Natural killer cell (primary cell): ENCODE measurements around the gene DUSP7. TPM values are rescaled to one million over a fixed set of nuclear protein-coding genes. Genes with fewer than 3 reads are reported as not detected.
"Not testable (repeated sequence)": the region's sequence is repeated elsewhere in the genome, so short reads cannot be mapped to it uniquely, and the experiment has no call there.

Source experiments
- ATAC-seq, 3 donors: fragments of 150-1000 bp in 2 of 3; fragments of 200-7000 bp in 1 of 3; cut with Tn5 transposase; 1 replicate in 1 of 3; 2 replicates in 2 of 3; pipeline ENCODE4 v1.10.0; 2021; ENCODE audit warnings: mild to moderate bottlenecking in 2 of 3, moderate library complexity in 2 of 3
- DNase-seq, 2 donors: peaks; one replicate each; pipeline versions ENCODE4 v3.0.0 to v3.0.0-alpha.2; 2013 to 2021; ENCODE audit warnings: mixed read lengths in 1 of 2
- H3K27ac ChIP-seq: one replicate; pipeline ENCODE4 v1.5.1; 2013; ENCODE audit warnings: mild to moderate bottlenecking, low read length
- H3K27me3 ChIP-seq: one replicate; pipeline ENCODE4 v1.6.1; 2013; ENCODE audit warnings: low read length; ENCODE audit not compliant: control insufficient read depth, insufficient read depth
- H3K36me3 ChIP-seq: one replicate; pipeline ENCODE4 v1.6.1; 2013; ENCODE audit warnings: low read length; ENCODE audit not compliant: control insufficient read depth, insufficient read depth
- H3K4me1 ChIP-seq: one replicate; pipeline ENCODE4 v1.6.1; 2013; ENCODE audit warnings: low read length; ENCODE audit not compliant: control insufficient read depth, insufficient read depth
- H3K4me3 ChIP-seq: one replicate; pipeline ENCODE4 v1.5.1; 2013; ENCODE audit warnings: low read length
- H3K9me3 ChIP-seq: one replicate; pipeline ENCODE4 v1.6.1; 2013; ENCODE audit warnings: low read length; ENCODE audit not compliant: control insufficient read depth, insufficient read depth
- H3K27ac Mint-ChIP-seq, 2 donors: one replicate each; pipeline ENCODE4 v1.8.0; 2022; ENCODE audit warnings: mild to moderate bottlenecking in 2 of 2, mixed read lengths in 2 of 2, moderate library complexity in 1 of 2
- H3K27me3 Mint-ChIP-seq, 2 donors: one replicate each; pipeline ENCODE4 v1.8.0; 2022; ENCODE audit warnings: low read depth in 2 of 2, mixed read lengths in 2 of 2
- H3K36me3 Mint-ChIP-seq: one replicate; pipeline ENCODE4 v1.8.0; 2022; ENCODE audit warnings: mixed read lengths
- H3K4me1 Mint-ChIP-seq, 2 donors: one replicate each; pipeline ENCODE4 v1.8.0; 2022; ENCODE audit warnings: mixed read lengths in 2 of 2
- H3K4me3 Mint-ChIP-seq: one replicate; pipeline ENCODE4 v1.8.0; 2022; ENCODE audit warnings: mild to moderate bottlenecking, moderate library complexity, mixed read lengths
- H3K9me3 Mint-ChIP-seq, 2 donors: one replicate each; pipeline ENCODE4 v1.8.0; 2022; ENCODE audit warnings: mixed read lengths in 2 of 2
- CTCF ChIP-seq: fragments of 200-600 bp; IDR thresholded peaks from one replicate; pipeline ENCODE4 v1.8.0; 2022; ENCODE audit warnings: antibody characterized with exemption
- WGBS: methylation state at CpG from one replicate; pipeline ENCODE4 v1.1.7; 2013; ENCODE audit warnings: missing lambda C conversion rate; ENCODE audit not compliant: insufficient coverage; 5-methylcytosine and 5-hydroxymethylcytosine counted together
- intact Hi-C: fragments of 100-400 bp; cut with micrococcal nuclease; formaldehyde crosslinking; loops from one replicate; pipeline ENCODE4 v1.14.2; 2022
- total RNA-seq, 4 donors: library from RNA; stranded (reverse); fragments of 120-200 nt in 1 of 4; gene quantifications; one replicate each; pipeline versions ENCODE4 v1.2.3 to v1.2.4, GENCODE V29; 2013 to 2022

DUSP7 gene
- total RNA-seq, 3 donors from 2014 or later (not counting 1 experiment from before 2014, with no cell fraction given): 8.7 to 17.4 (median 11.6) TPM

GRCh38 chr3:52044869-52045619 is 11.3 kb downstream of the DUSP7 start:
- DNase-seq (no peak), ATAC-seq (no peak)
- WGBS: 92% methylated on average over 18 of the region's 18 CpGs
- H3K4me3 ChIP-seq: no peak overlapping the region
- Mint-ChIP-seq H3K9me3 (no peaks in the 10 kb centered on the region), H3K27me3 (no peaks in the 10 kb centered on the region), H3K36me3 (no peaks in the 10 kb centered on the region), H3K27ac (peak overlapping the region in 1 of 2 donors; percentile 71), H3K4me3 (no peak overlapping the region), H3K4me1 (peaks cover 10 to 13% of the 10 kb centered on the region in 2 donors)
- no peaks in the 10 kb centered on the region for H3K27me3 ChIP-seq
- intact Hi-C loops: no loop called here
- H3K9me3 ChIP-seq: no peaks in the 10 kb centered on the region
- H3K36me3 ChIP-seq: peaks cover 18% of the 10 kb centered on the region
- H3K4me1 ChIP-seq: peaks cover 17% of the 10 kb centered on the region
- no peak overlapping the region for H3K27ac ChIP-seq
- no peak for TF ChIP-seq CTCF

GRCh38 chr3:52043750-52044149 is 12.6 kb downstream of the DUSP7 start:
- 88% methylated on average over 6 of the region's 6 CpGs for WGBS
- peaks cover 6% of the 10 kb centered on the region for H3K4me1 ChIP-seq
- intact Hi-C loops: no loop called here
- H3K27me3 ChIP-seq: no peaks in the 10 kb centered on the region
- H3K27ac ChIP-seq: no peak overlapping the region
- H3K36me3 Mint-ChIP-seq: no peaks in the 10 kb centered on the region
- no peak overlapping the region for H3K27ac Mint-ChIP-seq
- H3K4me3 ChIP-seq: no peak overlapping the region
- H3K27me3 Mint-ChIP-seq: peaks cover 0 to 3% of the 10 kb centered on the region in 2 donors
- TF ChIP-seq CTCF: no peak
- peaks cover 5% of the 10 kb centered on the region for H3K36me3 ChIP-seq
- H3K9me3 ChIP-seq: no peaks in the 10 kb centered on the region
- DNase-seq: no peak
- no peak overlapping the region for H3K4me3 Mint-ChIP-seq
- ATAC-seq: no peak
- no peaks in the 10 kb centered on the region for H3K9me3 Mint-ChIP-seq
- peaks cover 4 to 5% of the 10 kb centered on the region in 2 donors for H3K4me1 Mint-ChIP-seq

GRCh38 chr3:52043039-52043438 is 13.3 kb downstream of the DUSP7 start:
- H3K27me3 Mint-ChIP-seq, H3K9me3 Mint-ChIP-seq, H3K36me3 ChIP-seq, ATAC-seq, H3K27me3 ChIP-seq, H3K4me1 ChIP-seq, DNase-seq, intact Hi-C loops, H3K27ac ChIP-seq, H3K9me3 ChIP-seq, H3K27ac Mint-ChIP-seq, H3K36me3 Mint-ChIP-seq, H3K4me3 ChIP-seq, H3K4me1 Mint-ChIP-seq, H3K4me3 Mint-ChIP-seq: not testable (repeated sequence)
- 92% methylated on average over 1 of the region's 1 CpG for WGBS

- no peak for ATAC-seq
- Histone ChIP-seq H3K27me3 (no peaks in the 10 kb centered on the region), H3K9me3 (no peaks in the 10 kb centered on the region), H3K27ac (no peak overlapping the region), H3K4me1 (no peaks in the 10 kb centered on the region), H3K36me3 (no peaks in the 10 kb centered on the region), H3K4me3 (no peak overlapping the region)
- no peak for DNase-seq
- H3K9me3 Mint-ChIP-seq: no peaks in the 10 kb centered on the region
- WGBS: 85% methylated on average over 10 of the region's 10 CpGs
- H3K36me3 Mint-ChIP-seq: no peaks in the 10 kb centered on the region
- H3K27me3 Mint-ChIP-seq: peaks cover 0 to 3% of the 10 kb centered on the region in 2 donors
- H3K27ac Mint-ChIP-seq: no peak overlapping the region
- no peak overlapping the region for H3K4me3 Mint-ChIP-seq
- intact Hi-C loops: no loop called here
- H3K4me1 Mint-ChIP-seq: peaks cover 4 to 5% of the 10 kb centered on the region in 2 donors
- no peak for TF ChIP-seq CTCF
Measured at GRCh38 chr3:52041118-52041731, 15.1 kb downstream of the DUSP7 start.
